Activated CD8-positive, alpha-beta T cell treated with anti-CD3 and anti-CD28 coated beads for 36 hours (primary cell): ENCODE results near the gene C4orf36. TPM values are rescaled to one million over a fixed set of nuclear protein-coding genes. Genes with fewer than 3 reads are reported as not detected.

ENCODE experiments used
- ATAC-seq: fragments of 200-7000 bp; cut with Tn5 transposase; one replicate; pipeline ENCODE4 v1.10.0; 2021; ENCODE audit warnings: mild to moderate bottlenecking, moderate library complexity
- CTCF ChIA-PET: fragments of 350-600 bp; sonication (Branson Sonifier 250); formaldehyde crosslinking; loops from one replicate; lab custom pipeline; 2021; ENCODE audit warnings: antibody characterized with exemption; lab: Charles Lee
- POLR2A ChIA-PET: fragments of 350-600 bp; sonication (Branson Sonifier 250); formaldehyde crosslinking; loops from one replicate; lab custom pipeline; 2021; ENCODE audit warnings: antibody characterized with exemption; lab: Charles Lee
- DNase-seq: peaks from one replicate; pipeline ENCODE4 v3.0.0-alpha.2; 2020
- H3K27ac Mint-ChIP-seq: one replicate; pipeline ENCODE4 v1.8.0; 2021; ENCODE audit warnings: mild to moderate bottlenecking, mixed read lengths
- H3K27me3 Mint-ChIP-seq: one replicate; pipeline ENCODE4 v1.8.0; 2021; ENCODE audit warnings: mixed read lengths
- H3K36me3 Mint-ChIP-seq: one replicate; pipeline ENCODE4 v1.8.0; 2021; ENCODE audit warnings: low read depth, mixed read lengths
- H3K4me1 Mint-ChIP-seq: one replicate; pipeline ENCODE4 v1.8.0; 2021; ENCODE audit warnings: low read depth, mixed read lengths
- H3K4me3 Mint-ChIP-seq: one replicate; pipeline ENCODE4 v1.8.0; 2021; ENCODE audit warnings: mild to moderate bottlenecking, moderate library complexity, mixed read lengths
- H3K9me3 Mint-ChIP-seq: one replicate; pipeline ENCODE4 v1.8.0; 2021; ENCODE audit warnings: mixed read lengths
- CTCF ChIP-seq: fragments of 200-600 bp; IDR thresholded peaks from one replicate; pipeline ENCODE4 v1.8.0; 2022; ENCODE audit warnings: antibody characterized with exemption, mild to moderate bottlenecking
- intact Hi-C: fragments of 100-400 bp; cut with micrococcal nuclease; formaldehyde crosslinking; loops from one replicate; pipeline ENCODE4 v1.10.0; 2022
- total RNA-seq, 2 experiments: library from RNA; stranded (reverse); gene quantifications; one replicate each; pipeline ENCODE4 v1.2.3, GENCODE V29; 2021

C4orf36 gene
- total RNA-seq, 2 experiments from 2014 or later: not detected

DNA sequence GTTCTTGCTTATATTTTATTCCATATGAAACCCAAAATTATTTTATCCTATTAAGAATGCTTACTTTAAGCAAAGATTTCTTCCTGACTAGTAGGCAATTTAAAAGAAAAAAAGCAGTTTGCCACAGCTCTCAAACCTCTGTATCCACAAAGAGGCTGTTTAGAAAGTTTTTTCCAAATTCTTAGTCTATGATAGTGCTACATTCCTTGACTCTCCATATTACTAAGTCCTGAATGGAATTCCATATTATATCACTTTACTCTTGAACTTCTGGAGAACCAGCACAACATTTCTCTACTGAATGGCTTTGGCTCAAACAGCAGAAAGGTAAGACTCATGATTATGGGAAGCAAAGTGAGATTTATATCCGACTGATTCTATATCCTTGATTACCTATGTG is 51.4 kb downstream of the C4orf36 start:
- POLR2A ChIA-PET: interaction anchor here (0.6 kb wide), 1 partner anchor 449 kb away, joined by 3 read pairs; no protein-coding TSS in a partner anchor
- Mint-ChIP-seq H3K27me3 (no peaks in the 10 kb centered on the region), H3K9me3 (no peaks in the 10 kb centered on the region), H3K36me3 (no peaks in the 10 kb centered on the region), H3K4me3 (no peak overlapping the region), H3K27ac (no peak overlapping the region), H3K4me1 (no peaks in the 10 kb centered on the region)
- TF ChIP-seq CTCF: no peak
- ATAC-seq: no peak
- intact Hi-C loops: no loop called here
- CTCF ChIA-PET: no interaction called here
- no peak for DNase-seq

DNA sequence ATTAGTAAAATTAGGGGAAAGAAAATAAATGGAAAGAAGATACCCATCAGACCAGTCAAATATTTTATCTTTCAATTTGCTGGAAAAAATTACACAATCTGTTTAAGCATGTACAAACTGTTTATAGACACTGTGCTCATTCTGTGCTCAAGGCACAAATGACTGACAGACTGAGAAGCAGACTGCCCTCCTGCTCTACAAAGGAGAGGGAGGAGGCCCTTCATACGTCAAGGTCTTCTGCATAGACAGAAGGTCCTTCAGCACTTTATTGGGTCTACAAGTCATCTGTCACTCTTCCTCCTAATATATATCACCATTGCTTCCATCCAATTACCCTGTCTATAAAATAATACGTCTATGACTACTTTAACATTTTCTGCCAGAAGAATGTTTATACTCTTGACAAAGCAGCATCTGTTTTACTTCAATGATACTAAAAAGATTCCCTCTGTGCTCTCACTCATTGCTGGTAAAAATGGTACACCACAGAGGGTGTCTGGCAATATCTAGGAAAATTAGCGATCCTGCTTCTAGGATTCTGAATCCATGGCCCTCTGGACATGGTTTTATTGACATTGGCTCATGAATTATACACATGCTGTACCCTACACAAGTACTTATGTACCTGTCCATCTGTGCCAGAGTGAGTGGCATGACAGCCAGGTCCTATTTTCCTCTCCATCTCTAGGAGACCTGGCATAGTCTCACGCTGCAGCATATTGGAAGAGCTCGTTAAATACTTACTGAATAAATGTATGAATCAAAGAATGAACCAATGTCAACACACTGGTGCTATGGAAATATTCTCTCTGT is 54.3 kb downstream of the C4orf36 start:
- ChIA-PET POLR2A (no interaction called here), CTCF (no interaction called here)
- Mint-ChIP-seq H3K9me3 (no peaks in the 10 kb centered on the region), H3K27ac (no peak overlapping the region), H3K27me3 (no peaks in the 10 kb centered on the region), H3K4me3 (no peak overlapping the region), H3K36me3 (no peaks in the 10 kb centered on the region), H3K4me1 (no peaks in the 10 kb centered on the region)
- no peak for DNase-seq
- no peak for ATAC-seq
- intact Hi-C loops: no loop called here
- TF ChIP-seq CTCF: no peak

DNA sequence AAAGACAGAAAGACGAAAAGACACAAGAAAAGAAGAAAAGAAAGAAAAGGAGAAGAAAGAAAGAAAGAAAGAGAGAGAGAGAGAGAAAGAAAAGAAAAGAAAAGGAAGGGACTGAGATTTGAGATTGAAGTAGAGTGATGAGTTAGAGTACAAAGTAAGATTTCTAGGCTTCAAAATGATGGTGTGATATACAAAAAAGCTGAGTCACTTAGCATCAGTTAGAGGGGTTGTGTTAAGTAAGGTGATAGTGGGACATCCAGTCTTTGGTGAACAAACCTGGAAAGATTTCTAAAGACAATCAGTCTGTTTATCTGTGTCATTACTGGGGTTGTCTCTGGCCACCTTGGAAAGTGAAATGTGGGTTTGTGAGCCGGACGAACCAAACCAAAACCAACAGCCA is 56.5 kb downstream of the C4orf36 start:
- Mint-ChIP-seq H3K27ac (no peak overlapping the region), H3K4me1 (no peaks in the 10 kb centered on the region), H3K36me3 (no peaks in the 10 kb centered on the region), H3K27me3 (no peaks in the 10 kb centered on the region), H3K9me3 (no peaks in the 10 kb centered on the region), H3K4me3 (no peak overlapping the region)
- ATAC-seq: no peak
- no peak for DNase-seq
- POLR2A ChIA-PET: no interaction called here
- intact Hi-C loops: no loop called here
- CTCF ChIA-PET: no interaction called here
- no peak for TF ChIP-seq CTCF

GRCh38 chr4:86834901-86835300 is 57.3 kb downstream of the C4orf36 start:
- no peaks in the 10 kb centered on the region for H3K9me3 Mint-ChIP-seq
- ChIA-PET POLR2A (no interaction called here), CTCF (no interaction called here)
- DNase-seq: no peak
- H3K27ac Mint-ChIP-seq: no peak overlapping the region
- no peak for ATAC-seq
- no peak for TF ChIP-seq CTCF
- no peak overlapping the region for H3K4me3 Mint-ChIP-seq
- no peaks in the 10 kb centered on the region for H3K4me1 Mint-ChIP-seq
- no peaks in the 10 kb centered on the region for H3K36me3 Mint-ChIP-seq
- H3K27me3 Mint-ChIP-seq: no peaks in the 10 kb centered on the region
- intact Hi-C loops: no loop called here

DNA sequence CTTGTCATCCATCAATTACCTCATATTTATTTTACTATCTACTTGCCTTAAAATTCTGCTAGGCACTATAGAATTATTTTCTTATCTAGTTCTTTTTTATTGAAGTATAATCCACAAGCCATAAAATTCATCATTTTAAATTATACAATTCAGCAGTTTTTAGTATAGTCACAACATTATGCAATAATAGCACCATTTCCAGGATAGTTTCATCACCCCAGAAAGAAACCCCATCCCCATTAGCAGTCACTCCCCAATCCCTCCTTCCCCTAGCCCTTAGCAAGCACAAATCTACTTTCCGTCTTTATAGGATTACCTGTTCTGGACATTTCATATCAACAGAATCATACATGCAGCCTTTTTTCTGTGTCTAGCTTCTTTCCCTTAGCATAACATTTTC is 58.6 kb downstream of the C4orf36 start:
- POLR2A ChIA-PET: no interaction called here
- CTCF ChIA-PET: no interaction called here
- Mint-ChIP-seq H3K9me3 (no peaks in the 10 kb centered on the region), H3K4me1 (no peaks in the 10 kb centered on the region), H3K4me3 (no peak overlapping the region), H3K27me3 (no peaks in the 10 kb centered on the region), H3K27ac (no peak overlapping the region), H3K36me3 (no peaks in the 10 kb centered on the region)
- DNase-seq (no peak), ATAC-seq (no peak)
- no peak for TF ChIP-seq CTCF
- intact Hi-C loops: no loop called here
